Pancreas (tissue), 10 donors: ENCODE results near the gene TMEM37. TPM values are rescaled to one million over a fixed set of nuclear protein-coding genes. Genes with fewer than 3 reads are reported as not detected.
A peak's percentile ranks its signal among the peaks of the same experiment; 100 is the strongest.

ENCODE experiments used
- ATAC-seq, 4 donors: fragments of 200-7000 bp; cut with Tn5 transposase; one replicate each; pipeline versions ENCODE4 v1.8.0 to v1.9.1; 2020; ENCODE audit warnings: mild to moderate bottlenecking in 4 of 4, moderate library complexity in 4 of 4
- DNase-seq, 6 donors: peaks; one replicate each; pipeline ENCODE4 v3.0.0-alpha.2; 2020
- FAIRE-seq: peaks from 2 replicates; lab custom pipeline; 2012; peaks lifted over from hg19 to GRCh38; lab: Jason Lieb, UNC
- H3K27ac ChIP-seq, 4 donors: fragments of 200-600 bp; sonication (generic); 1 replicate in 3 of 4; 2 replicates in 1 of 4; pipeline versions ENCODE4 v1.5.0 to v1.8.0; 2020
- H3K27me3 ChIP-seq, 4 donors: fragments of 200-600 bp; one replicate each; pipeline ENCODE4 v1.8.0; 2021
- H3K36me3 ChIP-seq, 3 donors: fragments of 200-600 bp; sonication (generic) in 1 of 3; one replicate each; pipeline versions ENCODE4 v1.5.0 to v1.8.0; 2020 to 2021
- H3K4me1 ChIP-seq, 3 donors: fragments of 200-600 bp; one replicate each; pipeline ENCODE4 v1.8.0; 2021
- H3K4me3 ChIP-seq, 4 donors: fragments of 200-600 bp; sonication (generic) in 2 of 4; one replicate each; pipeline versions ENCODE4 v1.5.0 to v1.8.0; 2020 to 2021
- H3K9me3 ChIP-seq, 4 donors: fragments of 200-600 bp; one replicate each; pipeline ENCODE4 v1.8.0; 2021
- CTCF ChIP-seq, 4 donors: fragments of 200-600 bp; sonication (generic) in 3 of 4; IDR thresholded peaks; one replicate each; pipeline versions ENCODE4 v1.5.0 to v1.8.0; 2021; ENCODE audit warnings: antibody characterized with exemption in 4 of 4
- WGBS, 2 donors: extraction: QIAGEN DNeasy Blood & Tissue Kit; methylation state at CpG; one replicate each; pipeline ENCODE4 v1.1.7; 2013; 5-methylcytosine and 5-hydroxymethylcytosine counted together
- intact Hi-C, 3 donors: fragments of 100-400 bp; cut with DNase I; formaldehyde crosslinking; loops; one replicate each; pipeline versions ENCODE4 v1.11.1 to v1.14.2; 2022
- polyA plus RNA-seq, 2 donors: library from polyadenylated mRNA; stranded (reverse); fragments of 200-250 nt; gene quantifications; one replicate each; pipeline ENCODE4 v1.2.3, GENCODE V29; 2013
- total RNA-seq, 6 donors: library from RNA; stranded (reverse); fragmentation: NEBNext Ultra II Directional in 4 of 6; extraction: Animal tissue kit (Norgen Biotek cat#: 25700) in 4 of 6; gene quantifications; one replicate each; pipeline versions ENCODE4 v1.2.1 to v1.2.4, GENCODE V29; 2021 to 2023
- donor health status: healthy with polysubstance abuse.
- donor health status: DM: no; HTN: no; CAD: no; lungs with moderate emphysema.
- donor health status: DM: no; HTN: no; CAD: no.
- donor health status: control.
- donor health status: control.
- donor health status: Bipolar disorder and iron deficiency.
- donor health status: DM: yes; HTN: yes; CAD: no.
- donor health status: DM: no; HTN: no; CAD: no.
- donor health status: DM: no; HTN: no; CAD: no.
- donor health status: DM: yes; HTN: yes; CAD: no.

Gene TMEM37
- total and polyA plus RNA-seq, 8 donors: 5.2 to 25.3 (median 10.3) TPM

- intact Hi-C loops: no loop called here
- DNase-seq: no peak
- no peak for TF ChIP-seq CTCF (IDR thresholded peaks at IDR 0.05)
- Histone ChIP-seq H3K9me3 (no peaks in the 10 kb centered on the region), H3K36me3 (no peaks in the 10 kb centered on the region), H3K27me3 (no peaks in the 10 kb centered on the region), H3K4me3 (no peak overlapping the region), H3K27ac (no peak overlapping the region), H3K4me1 (peaks cover 7 to 23% (median 13%) of the 10 kb centered on the region in 3 donors)
- no peak for FAIRE-seq
- ATAC-seq: peak in 2 of 4 donors; percentile 16 to 26
These were observed 9.9 kb upstream of the TMEM37 start for GRCh38 chr2:119421741-119422140.

DNA sequence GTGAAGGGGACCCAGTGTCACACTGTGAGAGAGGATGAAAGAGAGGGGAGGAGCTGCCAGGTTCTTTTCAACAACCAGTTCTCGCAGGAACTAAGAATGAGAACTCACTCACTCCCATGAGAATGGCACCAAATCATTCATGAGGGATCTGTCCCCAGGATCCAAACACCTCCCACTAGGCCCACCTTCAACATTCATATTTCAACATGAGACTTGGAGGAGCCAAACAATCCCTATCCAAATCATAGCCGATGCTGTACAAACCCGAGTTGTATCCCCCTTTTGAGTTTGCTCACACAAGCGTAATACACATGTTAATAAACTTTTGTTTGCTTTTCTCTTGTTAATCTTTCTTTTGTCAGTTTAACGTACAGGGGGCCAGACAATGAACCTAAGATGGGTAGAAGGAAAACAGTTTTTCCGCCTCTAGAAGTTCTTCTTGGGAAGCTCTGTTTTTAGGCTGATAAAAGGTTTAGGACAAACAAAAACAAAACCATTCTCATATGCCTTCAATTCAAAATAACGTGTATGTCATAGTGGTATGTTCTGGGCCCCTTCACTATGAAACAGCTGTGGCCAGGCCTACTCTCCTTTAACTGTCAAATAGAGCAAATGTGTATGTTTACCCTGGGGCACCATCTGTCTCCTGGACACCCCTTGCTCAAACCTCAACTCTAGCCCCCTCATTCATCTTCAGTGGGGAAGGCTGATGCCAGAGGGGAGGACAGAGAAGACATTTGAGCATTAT lies 9.1 kb upstream of the TMEM37 start:
- FAIRE-seq (no peak), DNase-seq (no peak), ATAC-seq (no peak)
- TF ChIP-seq CTCF (IDR thresholded peaks at IDR 0.05): no peak
- peaks cover 12 to 26% (median 18%) of the 10 kb centered on the region in 3 donors for H3K4me1 ChIP-seq
- H3K27ac ChIP-seq: no peak overlapping the region
- 56 to 75% methylated on average over 7 of the region's 7 CpGs for WGBS, 2 donors
- no peak overlapping the region for H3K4me3 ChIP-seq
- H3K36me3 ChIP-seq: no peaks in the 10 kb centered on the region
- intact Hi-C loops: no loop called here
- H3K9me3 ChIP-seq: no peaks in the 10 kb centered on the region
- H3K27me3 ChIP-seq: no peaks in the 10 kb centered on the region

DNA sequence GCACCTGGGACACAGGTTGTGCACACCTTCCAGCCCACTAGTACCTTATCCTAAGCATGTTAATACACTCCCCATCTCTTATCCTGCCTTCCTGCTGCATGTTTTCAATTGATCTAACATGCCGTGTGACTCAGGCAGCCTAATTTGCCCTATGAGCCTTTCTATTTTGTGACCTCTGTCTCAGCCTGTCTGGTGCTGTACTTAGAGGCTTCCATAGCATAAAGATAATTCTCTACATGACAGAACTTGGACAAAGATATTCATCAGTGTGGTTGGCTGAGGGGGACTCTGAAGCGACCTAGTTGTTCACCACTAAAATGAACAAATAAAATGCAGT lies 8.6 kb upstream of the TMEM37 start:
- ATAC-seq (no peak), FAIRE-seq (no peak), DNase-seq (no peak)
- Histone ChIP-seq H3K9me3 (no peaks in the 10 kb centered on the region), H3K36me3 (no peaks in the 10 kb centered on the region), H3K4me3 (no peak overlapping the region), H3K4me1 (peaks cover 12 to 26% (median 18%) of the 10 kb centered on the region in 3 donors), H3K27me3 (no peaks in the 10 kb centered on the region), H3K27ac (no peak overlapping the region)
- intact Hi-C loops: no loop called here
- TF ChIP-seq CTCF (IDR thresholded peaks at IDR 0.05): no peak
- 91 to 92% methylated on average over 2 of the region's 2 CpGs for WGBS, 2 donors

DNA sequence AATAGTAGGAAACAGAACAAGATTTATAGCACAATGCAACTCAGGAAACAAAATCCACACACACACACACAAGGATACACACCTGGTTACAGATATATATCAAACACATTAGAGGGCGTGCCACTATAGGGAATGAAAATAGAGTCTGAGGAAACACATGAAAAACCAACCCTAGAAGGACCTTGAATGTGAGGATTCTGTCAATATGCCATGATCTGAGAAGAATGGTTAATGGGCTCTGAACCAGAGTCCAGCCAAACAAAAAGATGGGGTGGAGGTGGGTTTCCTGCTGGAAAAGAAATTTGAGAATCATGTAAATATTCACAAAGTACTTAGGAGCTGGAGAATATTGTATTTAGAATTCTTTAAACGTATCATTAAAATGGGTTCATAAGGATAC lies 7.8 kb upstream of the TMEM37 start:
- Histone ChIP-seq H3K9me3 (no peaks in the 10 kb centered on the region), H3K36me3 (no peaks in the 10 kb centered on the region), H3K27me3 (no peaks in the 10 kb centered on the region), H3K27ac (no peak overlapping the region), H3K4me3 (no peak overlapping the region), H3K4me1 (peaks cover 12 to 26% (median 18%) of the 10 kb centered on the region in 3 donors)
- 91 to 96% methylated on average over 2 of the region's 2 CpGs for WGBS, 2 donors
- no peak for TF ChIP-seq CTCF (IDR thresholded peaks at IDR 0.05)
- no peak for DNase-seq
- ATAC-seq: no peak
- intact Hi-C loops: no loop called here
- FAIRE-seq: no peak
